Measurements from ENCODE around the gene CKAP2L. TPM values are rescaled to one million over a fixed set of nuclear protein-coding genes. Genes with fewer than 3 reads are reported as not detected.
A peak's percentile ranks its signal among the peaks of the same experiment; 100 is the strongest.

The CKAP2L gene
- total and polyA plus RNA-seq, 8 donors = 1.1 to 4.4 (median 1.3) TPM

DNA sequence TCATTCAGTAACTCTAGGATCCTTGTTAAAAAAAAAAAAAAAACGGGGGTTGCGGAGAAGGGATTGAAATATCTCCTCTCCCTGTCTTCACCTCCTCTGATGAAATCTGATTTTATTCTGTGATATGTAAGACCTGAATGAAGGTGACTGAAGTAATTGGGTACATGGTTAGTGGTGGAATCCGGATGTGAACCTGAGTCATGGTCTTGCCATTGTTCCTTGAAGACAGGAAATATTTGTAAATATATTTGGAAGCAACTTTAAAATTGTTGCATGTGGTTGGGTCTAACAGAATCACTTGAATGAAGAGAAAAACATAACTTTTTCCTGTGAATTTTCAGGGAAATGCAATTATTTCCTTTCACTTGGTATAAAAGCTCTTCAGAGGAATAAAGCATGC, 22.9 kb upstream of the CKAP2L start:
- H3K36me3 ChIP-seq = no peaks in the 10 kb centered on the region
- peaks cover 0 to 4% (median 0%) of the 10 kb centered on the region in 4 donors for H3K4me1 ChIP-seq
- 86 to 95% (median 89%) methylated on average over 3 of the region's 3 CpGs for WGBS, 5 donors
- H3K4me3 ChIP-seq = no peak overlapping the region
- intact Hi-C loops (cut with DNase I; ENCODE audit: low total_unique reads) = no loop called here
- no peaks in the 10 kb centered on the region for H3K27me3 ChIP-seq
- H3K27ac ChIP-seq = no peak overlapping the region
- DNase-seq = no peak
- TF ChIP-seq, protein P1, sequence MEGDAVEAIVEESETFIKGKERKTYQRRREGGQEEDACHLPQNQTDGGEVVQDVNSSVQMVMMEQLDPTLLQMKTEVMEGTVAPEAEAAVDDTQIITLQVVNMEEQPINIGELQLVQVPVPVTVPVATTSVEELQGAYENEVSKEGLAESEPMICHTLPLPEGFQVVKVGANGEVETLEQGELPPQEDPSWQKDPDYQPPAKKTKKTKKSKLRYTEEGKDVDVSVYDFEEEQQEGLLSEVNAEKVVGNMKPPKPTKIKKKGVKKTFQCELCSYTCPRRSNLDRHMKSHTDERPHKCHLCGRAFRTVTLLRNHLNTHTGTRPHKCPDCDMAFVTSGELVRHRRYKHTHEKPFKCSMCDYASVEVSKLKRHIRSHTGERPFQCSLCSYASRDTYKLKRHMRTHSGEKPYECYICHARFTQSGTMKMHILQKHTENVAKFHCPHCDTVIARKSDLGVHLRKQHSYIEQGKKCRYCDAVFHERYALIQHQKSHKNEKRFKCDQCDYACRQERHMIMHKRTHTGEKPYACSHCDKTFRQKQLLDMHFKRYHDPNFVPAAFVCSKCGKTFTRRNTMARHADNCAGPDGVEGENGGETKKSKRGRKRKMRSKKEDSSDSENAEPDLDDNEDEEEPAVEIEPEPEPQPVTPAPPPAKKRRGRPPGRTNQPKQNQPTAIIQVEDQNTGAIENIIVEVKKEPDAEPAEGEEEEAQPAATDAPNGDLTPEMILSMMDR (IDR thresholded peaks at IDR 0.05) = no peak
- TF ChIP-seq EP300 (IDR thresholded peaks at IDR 0.05) (no peak), POLR2AphosphoS5 (IDR thresholded peaks at IDR 0.05) (no peak), POLR2A (IDR thresholded peaks at IDR 0.05) (no peak)
- no peaks in the 10 kb centered on the region for H3K9me3 ChIP-seq

DNA sequence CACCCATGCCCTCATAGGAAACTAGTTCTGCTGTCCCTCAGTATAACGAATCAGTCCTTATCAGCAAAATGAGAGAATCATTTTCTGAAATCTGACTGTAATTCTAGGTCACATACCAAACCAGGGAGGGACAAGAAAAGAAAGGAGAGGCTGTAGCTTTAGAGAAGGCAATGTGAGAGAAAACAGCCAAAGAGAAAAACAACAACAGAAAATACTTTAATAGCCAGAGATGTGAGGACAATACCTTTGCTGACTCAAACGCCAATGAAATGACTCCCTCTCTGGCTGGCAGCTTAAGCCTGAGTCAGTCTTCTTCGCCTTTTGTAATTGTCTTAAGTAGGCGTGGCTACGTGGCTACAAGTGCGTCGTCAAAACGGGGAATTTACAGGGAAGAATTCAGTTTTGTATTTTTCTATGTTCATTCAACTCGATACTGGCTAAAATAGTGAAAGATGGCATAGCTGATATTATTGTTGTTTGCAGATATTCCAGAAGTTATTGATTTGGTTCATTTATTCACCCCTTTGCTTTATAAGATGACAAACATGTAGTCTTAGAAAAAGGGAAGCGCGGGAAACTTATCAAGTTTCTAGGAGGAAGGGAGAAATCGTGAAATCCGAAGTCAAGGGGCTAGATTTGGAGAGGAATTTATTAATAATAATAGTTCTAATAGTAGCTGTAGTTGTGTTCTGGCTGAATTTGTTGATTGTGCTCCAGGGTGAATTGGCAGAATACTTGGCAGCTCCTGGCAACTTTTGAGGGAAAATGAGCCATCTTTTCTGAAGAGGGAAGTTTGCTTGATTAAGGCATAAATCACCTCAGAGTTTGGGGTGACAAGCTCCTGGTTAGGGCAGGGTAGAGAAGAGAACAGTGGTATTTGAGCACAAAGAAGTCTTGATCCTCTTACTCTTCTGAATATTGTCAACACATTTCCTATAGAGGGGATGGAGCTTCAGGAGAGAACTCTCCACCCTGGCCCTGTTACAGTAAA, 20.1 kb upstream of the CKAP2L start, which contains the start of gene IL1A:
Gene IL1A, minus strand, starts transcription at position 295 of the 991 bp plus-strand sequence. CDS start 723 bp downstream, outside the sequence.
- WGBS, 5 donors = 29 to 51% (median 34%) methylated on average over 13 of the region's 13 CpGs
- no peak for TF ChIP-seq EP300 (IDR thresholded peaks at IDR 0.05)
- TF ChIP-seq POLR2A (IDR thresholded peaks at IDR 0.05) = no peak
- TF ChIP-seq, protein P1 (IDR thresholded peaks at IDR 0.05) = no peak
- no peak for TF ChIP-seq POLR2AphosphoS5 (IDR thresholded peaks at IDR 0.05)

DNA sequence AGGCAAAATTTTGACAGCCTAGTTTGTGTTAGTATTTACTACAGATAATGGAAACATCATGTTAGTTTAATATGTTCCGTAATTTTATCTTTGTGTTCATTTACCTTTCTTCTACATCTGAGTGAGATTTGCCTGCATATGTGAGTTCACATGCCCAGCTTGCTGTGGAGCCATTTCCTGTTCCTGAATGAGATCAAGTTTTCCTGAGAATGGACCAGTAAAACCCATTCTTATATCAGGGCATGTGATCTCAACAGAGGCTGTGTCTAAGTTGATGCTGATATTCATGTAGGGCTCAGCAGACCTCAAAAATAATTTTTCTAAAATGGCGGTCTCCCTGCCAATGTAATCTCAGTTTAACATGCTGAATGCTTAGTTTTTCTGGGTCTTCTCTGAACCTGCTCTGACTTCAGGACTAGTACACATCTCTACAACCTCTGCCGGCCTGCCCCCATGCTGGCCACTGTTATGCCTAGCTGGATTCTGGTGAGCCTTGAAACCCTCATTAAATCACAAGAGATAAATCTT, 18.8 kb upstream of the CKAP2L start:
- Histone ChIP-seq H3K4me1 (peaks cover 0 to 4% (median 0%) of the 10 kb centered on the region in 4 donors), H3K27ac (no peak overlapping the region), H3K9me3 (no peaks in the 10 kb centered on the region), H3K36me3 (no peaks in the 10 kb centered on the region), H3K4me3 (no peak overlapping the region), H3K27me3 (no peaks in the 10 kb centered on the region)
- intact Hi-C loops (cut with DNase I; ENCODE audit: low total_unique reads) = no loop called here
- 79 to 89% (median 85%) methylated on average over 3 of the region's 3 CpGs for WGBS, 5 donors
- TF ChIP-seq EP300 (IDR thresholded peaks at IDR 0.05) (no peak), POLR2A (IDR thresholded peaks at IDR 0.05) (no peak), POLR2AphosphoS5 (IDR thresholded peaks at IDR 0.05) (no peak)
- TF ChIP-seq, protein P1 (IDR thresholded peaks at IDR 0.05) = no peak
- no peak for DNase-seq

More for the DNA sequence above, 20.1 kb upstream of the CKAP2L start, which contains the start of gene IL1A:
- no peaks in the 10 kb centered on the region for H3K36me3 ChIP-seq
- no peak within 1 kb of the TSS for H3K27ac ChIP-seq
- intact Hi-C loops (cut with DNase I; ENCODE audit: low total_unique reads) = no loop called here
- H3K9me3 ChIP-seq = no peaks in the 10 kb centered on the region
- peaks cover 0 to 4% (median 0%) of the 10 kb centered on the region in 4 donors for H3K4me1 ChIP-seq
- H3K4me3 ChIP-seq = no peak within 1 kb of the TSS
- H3K27me3 ChIP-seq = no peaks in the 10 kb centered on the region
- peak in 1 of 2 donors; percentile 41 for DNase-seq

DNA sequence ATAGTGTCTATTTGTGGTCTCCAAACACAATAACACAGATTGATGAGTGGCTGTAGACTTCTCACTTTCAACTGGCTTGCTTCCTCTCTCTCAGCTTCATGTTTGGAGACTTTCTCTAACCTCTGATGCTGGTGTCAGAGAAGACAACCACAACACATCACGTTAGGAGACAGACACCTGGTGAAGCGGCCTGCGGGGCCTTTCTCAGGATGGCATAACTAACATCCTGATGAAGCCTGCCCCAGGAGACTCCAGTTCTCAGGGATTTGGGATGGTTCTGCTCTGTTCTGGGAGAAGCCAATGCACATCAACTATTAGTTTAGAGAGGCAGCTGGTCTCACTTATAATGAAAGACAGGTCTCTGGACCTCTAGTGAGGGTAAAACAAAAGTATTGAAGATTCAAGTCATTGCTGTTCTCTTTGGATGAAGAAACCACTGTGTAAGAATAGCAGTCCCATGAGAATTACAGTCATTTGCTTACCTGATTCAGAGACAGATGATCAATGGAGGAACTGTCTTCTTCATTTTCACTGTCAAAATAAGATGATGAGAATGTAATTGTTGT, 17.9 kb upstream of the CKAP2L start:
- Histone ChIP-seq H3K9me3 (no peaks in the 10 kb centered on the region), H3K27ac (no peak overlapping the region), H3K36me3 (no peaks in the 10 kb centered on the region), H3K27me3 (no peaks in the 10 kb centered on the region), H3K4me3 (no peak overlapping the region), H3K4me1 (peaks cover 0 to 4% (median 0%) of the 10 kb centered on the region in 4 donors)
- DNase-seq = no peak
- WGBS, 5 donors = 69 to 96% (median 88%) methylated on average over 3 of the region's 3 CpGs
- no peak for TF ChIP-seq POLR2AphosphoS5 (IDR thresholded peaks at IDR 0.05)
- no peak for TF ChIP-seq EP300 (IDR thresholded peaks at IDR 0.05)
- TF ChIP-seq, protein P1 (IDR thresholded peaks at IDR 0.05) = no peak
- TF ChIP-seq POLR2A (IDR thresholded peaks at IDR 0.05) = no peak
- intact Hi-C loops (cut with DNase I; ENCODE audit: low total_unique reads) = no loop called here
